K562 (cell line): ENCODE results near the gene RAB7A. TPM values are rescaled to one million over a fixed set of nuclear protein-coding genes. Genes with fewer than 3 reads are reported as not detected.

Source experiments
- ASH1L ChIP-seq: fragments of 450-650 bp; IDR thresholded peaks from 2 replicates; pipeline ENCODE4 v1.6.1; 2018; ENCODE audit warnings: borderline replicate concordance, mild to moderate bottlenecking, low read depth; ENCODE audit not compliant: partially characterized antibody
- CCAR2 ChIP-seq: fragments of 200-400 bp; formaldehyde crosslinking; IDR thresholded peaks from 2 replicates; pipeline ENCODE4 v1.6.1; 2017; ENCODE audit warnings: mild to moderate bottlenecking, low read depth, low read length
- ELK3 ChIP-seq: fragments of 450-650 bp; formaldehyde crosslinking; IDR thresholded peaks from 2 replicates; pipeline ENCODE4 v1.4.0; 2020; ENCODE audit warnings: mild to moderate bottlenecking
- ETS2 ChIP-seq: IDR thresholded peaks from 2 replicates; pipeline ENCODE4 v1.6.1; 2016; ENCODE audit warnings: borderline replicate concordance, missing genetic modification characterization, mild to moderate bottlenecking, moderate library complexity, missing compliant biosample characterization; ENCODE audit not compliant: poor library complexity, severe bottlenecking
- RBM25 ChIP-seq: fragments of 200-400 bp; formaldehyde crosslinking; IDR thresholded peaks from 2 replicates; pipeline ENCODE4 v1.6.1; 2018; ENCODE audit warnings: low read length, low read depth, moderate library complexity; ENCODE audit not compliant: severe bottlenecking
- SAP30 ChIP-seq: fragments of 200-600 bp; sonication (generic); IDR thresholded peaks from 2 replicates; pipeline ENCODE4 v1.6.1; 2012; ENCODE audit warnings: borderline replicate concordance, low read depth, mild to moderate bottlenecking, moderate library complexity, low read length, control low read depth, inconsistent platforms; ENCODE audit not compliant: insufficient read depth, poor library complexity, severe bottlenecking
- SIN3A ChIP-seq, 2 experiments: fragments of 150-350 bp in 1 of 2; IDR thresholded peaks; 2 replicates each; pipeline ENCODE4 v1.6.1; 2011 to 2016; ENCODE audit warnings: borderline replicate concordance in 2 of 2, low read depth in 2 of 2, low read length in 2 of 2, mild to moderate bottlenecking in 2 of 2, moderate library complexity in 2 of 2; ENCODE audit not compliant: control insufficient read depth in 1 of 2
- SIRT6 ChIP-seq: IDR thresholded peaks from one replicate; pipeline ENCODE4 v1.6.1; 2012; ENCODE audit warnings: low read depth, mild to moderate bottlenecking, control low read depth, inconsistent platforms, low read length, moderate library complexity
- SMC3 ChIP-seq: conservative IDR thresholded peaks from 2 replicates; pipeline ENCODE4 v1.6.1; 2011; ENCODE audit warnings: low read depth, low read length, improper control_type of control experiment; ENCODE audit not compliant: insufficient read depth
- SUPT5H ChIP-seq: fragments of 450-650 bp; IDR thresholded peaks from 2 replicates; pipeline ENCODE4 v1.6.1; 2016
- THRB ChIP-seq: fragments of 450-650 bp; formaldehyde crosslinking; conservative IDR thresholded peaks from 2 replicates; pipeline ENCODE4 v1.4.0; 2022; ENCODE audit warnings: mild to moderate bottlenecking, missing genetic modification characterization
- ZNF133 ChIP-seq: fragments of 250-450 bp; sonication (Bioruptor Pico); IDR thresholded peaks from 2 replicates; pipeline ENCODE4 v1.4.0; 2020; ENCODE audit warnings: mild to moderate bottlenecking
- ZNF436 ChIP-seq: fragments of 250-450, 450-650 bp; sonication (Bioruptor Pico); formaldehyde crosslinking; IDR thresholded peaks from 2 replicates; pipeline ENCODE4 v1.7.0; 2020; ENCODE audit warnings: mild to moderate bottlenecking
- ZNF507 ChIP-seq: conservative IDR thresholded peaks from 2 replicates; pipeline ENCODE4 v1.6.1; 2017; ENCODE audit warnings: missing genetic modification characterization, missing compliant biosample characterization
- ZNF785 ChIP-seq: fragments of 250-450 bp; sonication (Bioruptor Pico); IDR thresholded peaks from 2 replicates; pipeline ENCODE4 v1.4.0; 2020; ENCODE audit warnings: mild to moderate bottlenecking
- polyA plus RNA-seq, 8 experiments: library from polyadenylated mRNA; depleted of rRNA in 4 of 8; stranded (reverse) in 5 of 8; unstranded in 3 of 8; fragments of >200 nt; fragmentation: Nextera tagmentation in 2 of 8; fragmentation: Illumina TruSeq in 1 of 8; extraction: Ambion mirVana in 2 of 8; extraction: Trizol in 1 of 8; gene quantifications; 2 replicates each; pipeline versions ENCODE4 v1.2.1 to v1.2.3, GENCODE V29; 2011 to 2014; ENCODE audit warnings: inconsistent platforms in 1 of 8, missing spikeins in 1 of 8
- total RNA-seq, 7 experiments: library from RNA; depleted of rRNA in 6 of 7; stranded (reverse); fragments of >200 nt in 6 of 7; fragmentation: Illumina TruSeq in 2 of 7; extraction: Trizol in 2 of 7; gene quantifications; 2 replicates each; pipeline versions ENCODE4 v1.2.1 to v1.2.3, GENCODE V29; 2011 to 2021; ENCODE audit warnings: low replicate concordance in 1 of 7
- TF ChIP-seq, protein P1 (sequence below): sonication (generic); formaldehyde crosslinking; IDR thresholded peaks from 2 replicates; pipeline ENCODE4 v1.8.1; 2022; ENCODE audit warnings: missing genetic modification reagents

The RAB7A gene
- total and polyA plus RNA-seq, 9 of the 15 experiments (the other 6 are each of a cell fraction or from before 2014, with no cell fraction given): 30.9 to 204 (median 72.8) TPM

DNA sequence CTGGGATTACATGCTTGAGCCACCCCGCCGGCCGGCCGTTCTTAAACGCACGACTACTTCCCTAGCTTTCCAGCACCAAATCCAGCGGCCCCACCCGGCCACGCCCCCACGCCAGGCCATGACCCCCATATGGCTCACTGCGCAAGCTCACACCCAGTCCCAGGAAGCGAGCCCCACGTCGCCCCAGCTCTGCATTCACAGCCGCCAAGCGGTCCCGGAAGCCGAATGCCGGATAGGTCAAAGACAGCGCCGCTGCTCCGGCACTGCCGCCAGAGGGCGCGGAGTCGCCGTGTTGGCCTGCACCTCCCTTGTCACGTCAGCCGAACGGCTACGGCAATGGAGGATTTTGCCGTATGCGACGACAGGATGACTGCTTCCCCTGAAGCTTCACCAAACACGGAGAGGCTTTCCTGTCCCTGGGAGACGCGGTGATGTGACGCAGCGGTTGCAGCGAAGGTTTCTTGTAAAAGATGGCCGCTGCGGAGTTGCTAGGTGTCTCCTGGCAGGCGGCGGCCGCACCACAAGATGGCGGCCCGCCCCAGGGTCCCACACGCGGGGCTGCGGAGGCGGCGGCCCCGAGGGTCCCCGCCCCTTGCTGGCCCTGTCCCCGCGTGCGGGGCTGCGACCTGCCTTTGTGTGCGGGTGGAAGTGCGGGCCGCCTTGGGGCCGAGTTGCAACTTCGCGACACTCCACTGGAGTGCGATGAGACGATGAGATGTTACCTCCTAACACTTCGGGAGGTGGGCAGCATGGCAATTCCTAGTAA is 45.2 kb upstream of the RAB7A start (continued):
- TF ChIP-seq SIRT6: no peak
- no peak for TF ChIP-seq ZNF507 (tag)
- no peak for TF ChIP-seq ZNF133 (CRISPR knock-in tag)
- TF ChIP-seq SIN3A (IDR thresholded peaks at IDR 0.05; ENCODE audit: borderline replicate concordance in 2 of 2, control insufficient read depth in 1 of 2, low read depth in 2 of 2, low read length in 2 of 2): peak; percentile 49 to 52; a peak in 1 of 4 replicates
- TF ChIP-seq ZNF785 (CRISPR knock-in tag): no peak
- TF ChIP-seq SMC3: peak; percentile 68
- TF ChIP-seq SAP30: peak; percentile 42
- TF ChIP-seq ETS2 (tag): no peak
- TF ChIP-seq ASH1L: no peak
- TF ChIP-seq, protein P1, sequence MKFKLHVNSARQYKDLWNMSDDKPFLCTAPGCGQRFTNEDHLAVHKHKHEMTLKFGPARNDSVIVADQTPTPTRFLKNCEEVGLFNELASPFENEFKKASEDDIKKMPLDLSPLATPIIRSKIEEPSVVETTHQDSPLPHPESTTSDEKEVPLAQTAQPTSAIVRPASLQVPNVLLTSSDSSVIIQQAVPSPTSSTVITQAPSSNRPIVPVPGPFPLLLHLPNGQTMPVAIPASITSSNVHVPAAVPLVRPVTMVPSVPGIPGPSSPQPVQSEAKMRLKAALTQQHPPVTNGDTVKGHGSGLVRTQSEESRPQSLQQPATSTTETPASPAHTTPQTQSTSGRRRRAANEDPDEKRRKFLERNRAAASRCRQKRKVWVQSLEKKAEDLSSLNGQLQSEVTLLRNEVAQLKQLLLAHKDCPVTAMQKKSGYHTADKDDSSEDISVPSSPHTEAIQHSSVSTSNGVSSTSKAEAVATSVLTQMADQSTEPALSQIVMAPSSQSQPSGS: no peak
- no peak for TF ChIP-seq ZNF436 (CRISPR knock-in tag)
- no peak for TF ChIP-seq THRB (CRISPR knock-in tag)
- TF ChIP-seq SUPT5H: peak; percentile 83
- TF ChIP-seq ELK3 (CRISPR knock-in tag): no peak
- TF ChIP-seq RBM25: no peak
- no peak for TF ChIP-seq CCAR2
